H9 (cell line): ENCODE results near the gene RNU6-9. TPM values are rescaled to one million over a fixed set of nuclear protein-coding genes. Genes with fewer than 3 reads are reported as not detected.

ENCODE experiments used
- DNase-seq: peaks from one replicate; pipeline ENCODE4 v3.0.0-alpha.2; 2017
- H2AFZ ChIP-seq: one replicate; pipeline ENCODE4 v1.6.1; 2013; ENCODE audit warnings: mild to moderate bottlenecking, low read length, control low read depth, moderate library complexity
- H2AK5ac ChIP-seq: 2 replicates; pipeline ENCODE4 v1.6.1; 2013; ENCODE audit warnings: low read length, control low read depth, mixed read lengths; ENCODE audit not compliant: insufficient read length
- H2BK120ac ChIP-seq: one replicate; pipeline ENCODE4 v1.6.1; 2013; ENCODE audit warnings: low read depth, mild to moderate bottlenecking, low read length, control low read depth, inconsistent platforms; ENCODE audit not compliant: poor library complexity, severe bottlenecking
- H2BK12ac ChIP-seq: 2 replicates; pipeline ENCODE4 v1.6.1; 2013; ENCODE audit warnings: low read length, control low read depth, mixed read lengths, low read depth; ENCODE audit not compliant: insufficient read length
- H2BK15ac ChIP-seq: 2 replicates; pipeline ENCODE4 v1.6.1; 2013; ENCODE audit warnings: low read depth, low read length, control low read depth
- H2BK20ac ChIP-seq: one replicate; pipeline ENCODE4 v1.6.1; 2013; ENCODE audit warnings: low read depth, mild to moderate bottlenecking, low read length, control low read depth, inconsistent platforms; ENCODE audit not compliant: poor library complexity, severe bottlenecking
- H2BK5ac ChIP-seq: 2 replicates; pipeline ENCODE4 v1.6.1; 2013; ENCODE audit warnings: low read length, control low read depth, mixed read lengths; ENCODE audit not compliant: insufficient read length
- H3K14ac ChIP-seq: 2 replicates; pipeline ENCODE4 v1.6.1; 2013; ENCODE audit warnings: low read length, control low read depth; ENCODE audit not compliant: insufficient read depth
- H3K18ac ChIP-seq: 2 replicates; pipeline ENCODE4 v1.6.1; 2013; ENCODE audit warnings: low read depth, mild to moderate bottlenecking, mixed read lengths, low read length, control low read depth; ENCODE audit not compliant: insufficient read length
- H3K23ac ChIP-seq: 2 replicates; pipeline ENCODE4 v1.6.1; 2013; ENCODE audit warnings: low read length, control low read depth, mixed read lengths, low read depth; ENCODE audit not compliant: insufficient read length
- H3K23me2 ChIP-seq: 2 replicates; pipeline ENCODE4 v1.6.1; 2013; ENCODE audit warnings: low read depth, mild to moderate bottlenecking, mixed read lengths, low read length, control low read depth; ENCODE audit not compliant: insufficient read length, poor library complexity, severe bottlenecking
- H3K27ac ChIP-seq: 2 replicates; pipeline ENCODE4 v1.5.1; 2013; ENCODE audit warnings: low read length, control low read depth, mixed read lengths, low read depth; ENCODE audit not compliant: insufficient read length
- H3K27me3 ChIP-seq: 2 replicates; pipeline ENCODE4 v1.6.1; 2013; ENCODE audit warnings: low read length, control low read depth, inconsistent platforms; ENCODE audit not compliant: insufficient read depth
- H3K4ac ChIP-seq: 2 replicates; pipeline ENCODE4 v1.6.1; 2013; ENCODE audit warnings: low read depth, mild to moderate bottlenecking, control low read depth, inconsistent platforms, low read length, moderate library complexity
- H3K4me1 ChIP-seq: 2 replicates; pipeline ENCODE4 v1.6.1; 2013; ENCODE audit warnings: low read length, control low read depth, inconsistent platforms; ENCODE audit not compliant: insufficient read depth
- H3K4me2 ChIP-seq: 2 replicates; pipeline ENCODE4 v1.6.1; 2013; ENCODE audit warnings: low read length, control low read depth, mixed read lengths; ENCODE audit not compliant: insufficient read length, insufficient read depth
- H3K56ac ChIP-seq: 2 replicates; pipeline ENCODE4 v1.6.1; 2013; ENCODE audit warnings: low read depth, mild to moderate bottlenecking, mixed read lengths, low read length, control low read depth; ENCODE audit not compliant: insufficient read length
- H3K79me1 ChIP-seq: 2 replicates; pipeline ENCODE4 v1.6.1; 2013; ENCODE audit warnings: low read depth, mild to moderate bottlenecking, moderate library complexity, low read length, control low read depth, inconsistent platforms; ENCODE audit not compliant: insufficient read depth, poor library complexity, severe bottlenecking
- H3K79me2 ChIP-seq: 2 replicates; pipeline ENCODE4 v1.6.1; 2013; ENCODE audit warnings: low read length, control low read depth, inconsistent platforms; ENCODE audit not compliant: insufficient read depth
- H3K9ac ChIP-seq: 2 replicates; pipeline ENCODE4 v1.6.1; 2013; ENCODE audit warnings: low read length, control low read depth, mixed read lengths; ENCODE audit not compliant: insufficient read length; ENCODE audit errors: extremely low read depth
- H3K9me3 ChIP-seq: one replicate; pipeline ENCODE4 v1.6.1; 2013; ENCODE audit warnings: low read depth, low read length, inconsistent platforms; ENCODE audit not compliant: control insufficient read depth
- H3T11ph ChIP-seq: one replicate; pipeline ENCODE4 v1.6.1; 2013; ENCODE audit warnings: mild to moderate bottlenecking, low read length, control low read depth, inconsistent platforms
- H4K20me1 ChIP-seq: one replicate; pipeline ENCODE4 v1.6.1; 2013; ENCODE audit not compliant: control insufficient read depth, insufficient read length, insufficient read depth
- H4K5ac ChIP-seq: 2 replicates; pipeline ENCODE4 v1.6.1; 2013; ENCODE audit warnings: low read depth, mild to moderate bottlenecking, mixed read lengths, low read length, control low read depth; ENCODE audit not compliant: insufficient read length
- H4K8ac ChIP-seq: replicated peaks from 2 replicates; pipeline ENCODE4 v1.6.1; 2013; ENCODE audit warnings: low read length, control low read depth, mixed read lengths, low read depth; ENCODE audit not compliant: insufficient read length
- H4K91ac ChIP-seq: 2 replicates; pipeline ENCODE4 v1.6.1; 2013; ENCODE audit warnings: low read depth, mild to moderate bottlenecking, moderate library complexity, mixed read lengths, low read length, control low read depth; ENCODE audit not compliant: insufficient read length
- H3K27ac Mint-ChIP-seq, 3 experiments: 2 replicates in 2 of 3; 3 replicates in 1 of 3; pipeline ENCODE4 v1.8.0; 2020 to 2021; ENCODE audit warnings: mixed read lengths in 3 of 3, mild to moderate bottlenecking in 1 of 3, moderate library complexity in 1 of 3
- H3K27me3 Mint-ChIP-seq: 2 replicates; pipeline ENCODE4 v1.8.0; 2021; ENCODE audit warnings: low read depth, mild to moderate bottlenecking, moderate library complexity, mixed read lengths
- H3K36me3 Mint-ChIP-seq, 3 experiments: 2 replicates in 2 of 3; 3 replicates in 1 of 3; pipeline ENCODE4 v1.8.0; 2020 to 2021; ENCODE audit warnings: low read depth in 3 of 3, mixed read lengths in 3 of 3; ENCODE audit not compliant: insufficient read depth in 1 of 3
- H3K4me1 Mint-ChIP-seq, 2 experiments: 2 replicates each; pipeline ENCODE4 v1.8.0; 2020; ENCODE audit warnings: mixed read lengths in 2 of 2
- H3K4me3 Mint-ChIP-seq, 2 experiments: 2 replicates in 1 of 2; 3 replicates in 1 of 2; pipeline ENCODE4 v1.8.0; 2020 to 2021; ENCODE audit warnings: mild to moderate bottlenecking in 2 of 2, mixed read lengths in 2 of 2, moderate library complexity in 1 of 2
- H3K9me3 Mint-ChIP-seq, 2 experiments: 2 replicates in 1 of 2; 3 replicates in 1 of 2; pipeline ENCODE4 v1.8.0; 2020; ENCODE audit warnings: mild to moderate bottlenecking in 2 of 2, mixed read lengths in 2 of 2, moderate library complexity in 1 of 2
- CTCF ChIP-seq: fragments of 200-600 bp; sonication (generic); conservative IDR thresholded peaks from 3 replicates; pipeline ENCODE4 v1.8.0; 2021; ENCODE audit warnings: antibody characterized with exemption, mild to moderate bottlenecking
- WGBS: extraction: QIAGEN DNeasy Blood & Tissue Kit; methylation state at CpG from one replicate; pipeline ENCODE4 v1.1.7; 2013; ENCODE audit warnings: missing lambda C conversion rate, low lambda C conversion rate, mixed read lengths; ENCODE audit not compliant: insufficient read length; ENCODE audit errors: extremely low coverage; 5-methylcytosine and 5-hydroxymethylcytosine counted together
- total RNA-seq: library from RNA; stranded (reverse); gene quantifications from 2 replicates; pipeline ENCODE4 v1.2.1, GENCODE V29; 2021

RNU6-9 gene
- total RNA-seq, 1 experiment from 2014 or later, result not detected

GRCh38 chr19:934865-935479, 41.7 kb downstream of the RNU6-9 start:
- Histone ChIP-seq H3K14ac (no peak overlapping the region), H2AFZ (no peak overlapping the region), H3K27me3 (no peaks in the 10 kb centered on the region), H3K4me1 (no peaks in the 10 kb centered on the region), H4K20me1 (no peaks in the 10 kb centered on the region), H2BK120ac (no peak overlapping the region), H3K23me2 (no peaks in the 10 kb centered on the region), H3K18ac (no peak overlapping the region), H3K9ac (no peak overlapping the region), H3K79me2 (peaks cover 10% of the 10 kb centered on the region; the same call in 1 of the 2 replicates), H4K5ac (no peak overlapping the region), H3K4ac (no peak overlapping the region), H3K9me3 (no peaks in the 10 kb centered on the region), H3T11ph (no peak overlapping the region), H4K91ac (no peak overlapping the region), H2AK5ac (no peak overlapping the region), H2BK15ac (no peak overlapping the region; the same call in 1 of the 2 replicates), H3K23ac (no peak overlapping the region), H2BK5ac (no peak overlapping the region), H4K8ac (no peak overlapping the region), H3K4me2 (no peak overlapping the region), H3K56ac (no peak overlapping the region), H3K27ac (no peak overlapping the region), H2BK20ac (no peak overlapping the region), H3K79me1 (peaks cover 2% of the 10 kb centered on the region), H2BK12ac (no peak overlapping the region)
- Mint-ChIP-seq H3K27ac (no peak overlapping the region; a peak in 1 of 7 replicates), H3K36me3 (peaks cover 10 to 56% (median 42%) of the 10 kb centered on the region in 3 experiments; a peak in 6 of 7 replicates), H3K27me3 (no peaks in the 10 kb centered on the region), H3K4me3 (no peak overlapping the region), H3K9me3 (no peaks in the 10 kb centered on the region), H3K4me1 (peaks cover 8 to 11% of the 10 kb centered on the region in 2 experiments; a peak in 2 of 4 replicates)
- no peak for DNase-seq
- no peak for TF ChIP-seq CTCF
- WGBS, result no CpG with 5 or more reads among the region's 31 CpGs
